H54 (cell line): Measurements from ENCODE around the gene DHRS3.

Experiments used
- DNase-seq: peaks from one replicate; pipeline ENCODE4 v3.0.0; 2011; ENCODE audit warnings: low spot score, mixed read lengths; ENCODE audit not compliant: insufficient read length
- FAIRE-seq: peaks from 3 replicates; lab custom pipeline; 2011; peaks lifted over from hg19 to GRCh38; lab: Jason Lieb, UNC
- POLR2A ChIP-seq: IDR thresholded peaks from 2 replicates; pipeline ENCODE4 v1.6.1; 2011; ENCODE audit warnings: low read depth, mild to moderate bottlenecking, low read length

DHRS3 gene

DNA sequence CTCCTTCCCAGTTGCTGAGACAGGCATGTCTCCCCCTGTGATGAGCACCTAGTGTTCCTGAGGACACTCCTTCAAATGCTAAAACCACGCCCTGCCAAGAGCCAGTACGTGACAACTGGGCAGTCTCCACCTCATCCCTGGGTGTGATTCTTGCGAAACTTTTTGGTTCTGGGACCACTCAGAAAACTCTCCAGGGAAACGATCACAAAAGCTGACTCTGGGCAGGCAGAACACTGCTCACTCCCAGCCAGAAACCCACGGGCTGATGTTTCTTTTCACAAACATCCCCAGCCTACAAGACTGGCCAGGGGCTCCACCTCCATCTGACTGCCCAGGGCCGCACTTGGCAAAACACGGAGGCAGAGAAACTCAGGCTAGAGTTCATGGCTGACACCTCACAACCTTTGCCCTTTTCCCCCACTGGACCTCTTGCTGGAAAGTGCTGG, 24.4 kb downstream of the DHRS3 start:
- DNase-seq (no peak), FAIRE-seq (no peak)

DNA sequence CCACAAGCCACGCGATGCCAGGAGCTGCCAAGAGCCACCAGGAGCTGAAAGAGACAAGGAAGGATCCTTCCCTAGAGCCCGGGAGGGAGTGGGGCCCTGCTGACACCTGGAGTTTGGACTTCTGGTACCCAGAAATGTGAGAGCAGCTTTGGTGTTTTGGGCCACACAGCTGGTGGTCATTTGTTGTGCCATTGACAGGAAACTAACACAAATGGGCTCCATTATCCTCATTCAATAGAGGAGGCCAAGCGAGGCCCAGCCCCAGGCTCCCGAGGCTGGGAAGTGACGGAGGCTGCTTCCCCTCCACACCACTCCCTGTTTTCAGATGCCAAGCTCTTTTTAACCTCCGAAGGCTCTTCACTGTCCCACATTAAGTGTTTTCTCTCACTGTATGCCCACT, 25.5 kb downstream of the DHRS3 start:
- no peak for FAIRE-seq
- no peak for DNase-seq
- no peak for TF ChIP-seq POLR2A

More for the DNA sequence above, 24.4 kb downstream of the DHRS3 start:
- TF ChIP-seq POLR2A, result no peak

DNA sequence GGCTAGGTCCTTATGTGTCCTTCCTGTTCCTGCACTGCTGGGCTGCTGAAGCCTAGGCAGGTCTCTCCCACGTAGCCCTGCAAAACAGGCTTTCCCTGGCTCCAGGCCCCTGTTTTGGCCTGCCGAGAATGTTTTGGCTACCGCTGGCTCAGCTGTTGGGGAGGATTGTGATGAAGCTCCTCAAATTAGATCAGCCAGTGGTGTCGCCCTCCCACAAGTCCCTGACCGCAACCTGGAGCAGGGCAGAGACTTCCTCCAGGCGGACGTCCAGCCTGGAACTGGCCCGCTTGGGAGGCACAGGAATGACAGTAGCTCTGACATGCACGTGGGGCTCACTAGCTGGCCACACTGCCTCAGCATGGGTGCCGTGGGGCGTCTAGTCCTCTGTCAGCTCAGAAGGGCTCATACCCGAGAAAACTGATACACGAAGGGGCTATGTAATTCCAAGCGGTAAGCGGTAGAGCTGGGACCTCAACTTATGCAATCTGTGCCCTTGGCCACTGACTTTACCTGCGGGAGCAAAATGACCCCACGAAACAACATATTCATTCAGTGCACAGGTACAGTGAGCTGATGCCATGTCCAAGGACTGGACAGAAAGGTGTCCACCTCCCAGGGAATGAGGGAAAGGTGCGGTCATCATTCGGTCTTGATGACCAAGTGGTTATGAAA, 26.6 kb downstream of the DHRS3 start:
- TF ChIP-seq POLR2A, result no peak
- FAIRE-seq, result no peak
- no peak for DNase-seq

DNA sequence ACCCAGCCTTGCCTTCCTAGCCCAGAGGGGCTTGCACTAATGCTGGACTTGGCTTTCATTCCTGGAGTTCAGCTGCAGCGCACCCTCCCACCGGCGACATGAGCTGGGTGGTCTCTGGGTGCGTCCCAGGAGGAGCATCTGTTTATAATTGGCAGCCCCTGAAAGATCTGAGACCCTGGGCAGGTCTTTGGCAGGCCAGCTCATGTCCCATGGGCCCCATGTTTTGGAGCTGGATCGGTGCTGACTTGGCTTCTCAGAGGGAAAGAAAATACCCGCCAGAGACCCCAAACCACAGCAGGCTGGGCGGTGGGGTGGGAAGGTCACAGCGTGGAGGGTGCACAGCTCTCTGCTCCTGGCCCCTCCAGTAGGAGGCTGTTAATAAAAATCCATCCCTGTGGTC, 29.3 kb downstream of the DHRS3 start:
- no peak for FAIRE-seq
- no peak for TF ChIP-seq POLR2A

DNA sequence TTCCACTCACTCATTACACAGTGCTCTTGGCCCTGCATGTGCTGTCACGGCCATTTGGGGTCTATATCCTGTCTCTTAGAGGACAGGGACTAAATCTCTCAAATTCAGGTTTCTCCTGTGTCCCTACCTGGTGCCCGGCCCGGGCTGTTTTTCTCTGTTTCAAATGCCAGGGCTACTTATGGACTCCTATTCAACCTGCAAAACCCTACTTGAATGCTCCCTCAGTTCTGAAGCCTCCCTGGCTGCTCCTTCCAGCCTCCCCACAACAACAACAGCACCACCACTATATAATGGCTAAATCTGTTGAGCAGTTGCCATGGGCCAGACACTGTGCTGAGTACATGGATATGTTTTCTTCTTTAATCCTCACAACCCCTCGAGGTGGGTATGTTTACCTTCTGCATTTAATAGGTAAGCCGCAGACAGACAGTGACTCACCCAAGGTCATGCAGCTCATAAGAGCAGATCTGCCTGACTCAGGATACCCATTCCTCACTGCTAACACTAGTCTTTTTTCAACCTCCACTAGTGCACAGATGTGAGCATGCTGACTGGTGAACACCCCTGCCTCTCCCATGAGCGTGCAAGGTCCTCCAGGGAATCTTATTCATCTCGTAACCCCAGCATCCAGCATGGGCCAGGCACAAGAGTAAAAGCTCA, 29.9 kb downstream of the DHRS3 start:
- DNase-seq (peak; percentile 33), FAIRE-seq (peak; percentile 11)

More for the DNA sequence above, 29.3 kb downstream of the DHRS3 start:
- no peak for DNase-seq

DNA sequence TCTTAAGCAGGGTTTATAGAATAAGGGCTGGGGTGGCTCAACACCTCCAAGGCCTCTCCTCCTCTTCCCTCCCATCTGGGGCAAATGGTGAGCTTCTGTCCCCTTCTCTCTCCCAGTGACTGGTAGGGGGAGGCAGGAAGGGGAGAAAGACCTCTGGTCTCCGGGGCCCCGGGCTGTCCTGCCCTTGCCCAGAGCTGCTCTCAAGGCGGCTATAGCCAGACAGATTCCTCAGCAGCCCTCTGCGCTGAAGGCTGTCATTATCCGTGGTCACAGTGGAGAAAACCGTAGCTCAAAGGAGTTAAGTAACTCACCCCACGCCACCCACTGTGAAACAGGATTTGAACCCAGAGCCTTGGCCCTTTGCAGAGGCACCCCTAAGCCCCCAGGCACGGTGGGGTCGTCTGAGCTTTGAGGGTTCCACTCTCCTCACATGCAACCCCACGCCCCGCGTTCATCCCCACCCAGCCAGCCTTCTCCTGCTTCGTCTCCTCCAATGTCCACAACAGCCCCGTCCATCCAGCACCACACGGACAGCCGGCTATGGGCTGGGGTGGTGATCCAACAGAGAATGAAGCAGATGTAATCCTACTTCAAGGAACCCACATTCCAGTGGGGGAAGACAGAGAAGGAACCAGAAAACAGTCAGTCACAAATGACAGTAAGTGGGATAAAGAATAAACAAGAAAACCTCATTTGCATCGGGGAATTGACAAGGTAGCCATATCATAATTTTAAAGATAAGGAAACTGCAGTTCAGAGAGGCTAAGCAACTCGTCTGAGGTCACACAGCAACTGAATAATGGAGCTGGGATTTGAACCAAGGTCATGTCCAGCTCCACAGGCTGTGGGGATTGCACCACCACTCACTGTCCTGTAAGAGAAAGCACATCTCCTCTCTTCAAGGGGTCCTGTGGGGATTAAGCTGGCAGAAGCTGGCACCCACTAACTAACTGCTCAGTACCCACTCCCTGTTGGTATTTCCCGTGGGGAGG, 31.8 kb downstream of the DHRS3 start:
- no peak for TF ChIP-seq POLR2A
- no peak for DNase-seq
- no peak for FAIRE-seq

More for the DNA sequence above, 29.9 kb downstream of the DHRS3 start:
- no peak for TF ChIP-seq POLR2A

DNA sequence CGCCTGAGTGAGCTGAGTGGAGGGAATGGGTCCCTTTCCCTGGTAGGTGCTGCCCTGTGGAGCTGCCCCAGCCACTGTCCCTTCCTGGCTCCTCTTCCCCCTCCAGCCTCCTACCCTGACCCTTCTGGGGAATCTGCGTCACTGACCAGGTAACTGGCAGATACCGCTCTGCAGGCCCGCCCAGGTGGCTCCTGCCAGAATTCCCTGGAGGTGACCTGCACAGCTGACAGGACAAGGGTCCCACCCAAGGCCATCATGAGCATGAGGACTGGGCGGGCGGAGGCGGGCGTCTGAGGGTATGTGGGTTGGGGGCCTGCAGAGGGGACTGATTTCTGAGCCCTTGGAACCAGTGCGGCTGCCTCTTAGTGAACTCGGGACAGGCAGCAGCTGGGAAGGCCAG, 32.5 kb downstream of the DHRS3 start:
- TF ChIP-seq POLR2A, result no peak
- no peak for DNase-seq
- FAIRE-seq, result no peak

DNA sequence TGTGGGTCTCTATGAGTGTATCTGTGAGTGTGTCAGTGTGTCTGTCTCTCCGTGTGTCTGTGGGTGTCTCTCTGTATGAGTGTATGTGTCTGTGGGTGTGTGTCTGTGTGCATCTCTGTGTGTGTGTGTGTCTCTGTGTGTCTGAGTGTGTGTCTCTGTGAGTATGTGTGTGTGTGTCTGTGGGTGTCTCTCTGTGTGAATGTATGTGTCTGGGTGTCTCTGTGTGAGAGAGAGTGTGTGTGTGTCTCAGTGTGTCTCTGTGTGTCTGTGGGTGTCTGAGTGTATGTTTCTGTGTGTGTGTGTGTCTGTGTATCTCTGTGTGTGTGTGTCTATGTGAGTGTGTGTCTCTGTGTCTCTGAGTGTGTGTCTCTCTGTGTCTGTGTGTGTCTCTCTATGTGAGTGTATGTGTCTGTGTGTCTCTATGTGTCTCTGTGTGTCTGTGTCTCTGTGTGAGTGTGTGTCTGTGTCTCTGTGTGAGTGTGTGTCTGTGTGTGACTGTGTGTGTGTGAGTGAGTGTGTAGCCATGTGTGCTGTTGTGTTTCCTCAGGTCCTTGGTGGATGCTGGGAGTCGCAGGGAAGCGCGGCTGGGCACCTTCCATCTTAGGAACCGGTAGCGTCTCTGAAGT, 33.0 kb downstream of the DHRS3 start:
- FAIRE-seq, result no peak
- DNase-seq, result no peak
- TF ChIP-seq POLR2A, result no peak

DNA sequence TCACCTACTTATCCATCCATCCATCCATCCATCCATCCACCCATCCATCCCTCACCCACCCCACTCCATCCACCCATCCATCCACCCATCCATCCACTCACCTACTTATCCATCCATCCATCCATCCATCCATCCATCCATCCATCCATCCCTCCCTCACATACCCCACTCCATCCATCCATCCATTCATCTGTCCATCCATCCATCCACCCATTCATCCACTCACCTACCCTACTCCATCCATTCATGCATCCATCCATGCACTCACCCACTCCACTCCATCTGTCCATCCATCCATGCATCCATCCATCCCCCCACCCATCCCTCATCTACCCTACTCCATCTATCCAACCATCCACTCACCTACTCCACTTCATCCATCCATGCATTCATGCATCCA, 34.5 kb downstream of the DHRS3 start:
- FAIRE-seq (no peak), DNase-seq (no peak)
- no peak for TF ChIP-seq POLR2A

DNA sequence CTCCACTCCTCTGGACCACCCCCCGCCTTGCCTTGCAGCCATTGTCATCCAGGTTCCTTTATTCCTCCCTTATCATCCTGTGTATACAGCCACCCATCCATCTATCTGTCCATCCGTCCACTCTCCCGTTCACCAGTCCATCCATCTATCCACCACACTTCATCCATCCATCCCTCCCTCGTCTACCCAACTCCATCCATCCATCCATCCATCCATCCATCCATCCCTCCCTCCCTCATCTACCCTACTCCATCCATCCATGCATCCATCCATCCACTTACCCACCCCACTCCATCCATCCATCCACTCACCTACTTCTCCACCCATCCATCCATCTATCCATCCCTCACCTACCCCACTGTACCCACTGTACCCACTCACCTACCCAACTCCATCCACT, 35.4 kb downstream of the DHRS3 start:
- no peak for TF ChIP-seq POLR2A
- no peak for FAIRE-seq
- no peak for DNase-seq

DNA sequence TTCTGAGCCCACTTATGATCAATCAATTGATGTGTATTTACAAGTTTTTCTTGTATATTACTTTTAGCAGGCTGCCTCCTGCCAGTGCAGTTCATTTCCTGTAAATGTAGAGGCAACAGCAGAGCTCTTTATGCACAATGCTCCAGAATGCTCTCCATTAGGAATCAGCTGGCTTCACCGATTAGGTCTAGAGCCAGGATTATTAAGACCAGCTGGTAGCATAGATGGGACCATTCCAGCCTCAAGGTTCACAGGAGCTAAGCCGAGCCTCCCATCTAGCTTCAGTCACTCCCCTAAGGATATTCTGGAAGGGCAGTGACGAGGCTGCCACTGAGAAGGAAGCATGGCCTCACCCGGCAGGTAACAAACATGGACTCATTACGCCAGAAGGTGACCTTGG, 36.8 kb downstream of the DHRS3 start:
- FAIRE-seq (no peak), DNase-seq (no peak)
- no peak for TF ChIP-seq POLR2A

DNA sequence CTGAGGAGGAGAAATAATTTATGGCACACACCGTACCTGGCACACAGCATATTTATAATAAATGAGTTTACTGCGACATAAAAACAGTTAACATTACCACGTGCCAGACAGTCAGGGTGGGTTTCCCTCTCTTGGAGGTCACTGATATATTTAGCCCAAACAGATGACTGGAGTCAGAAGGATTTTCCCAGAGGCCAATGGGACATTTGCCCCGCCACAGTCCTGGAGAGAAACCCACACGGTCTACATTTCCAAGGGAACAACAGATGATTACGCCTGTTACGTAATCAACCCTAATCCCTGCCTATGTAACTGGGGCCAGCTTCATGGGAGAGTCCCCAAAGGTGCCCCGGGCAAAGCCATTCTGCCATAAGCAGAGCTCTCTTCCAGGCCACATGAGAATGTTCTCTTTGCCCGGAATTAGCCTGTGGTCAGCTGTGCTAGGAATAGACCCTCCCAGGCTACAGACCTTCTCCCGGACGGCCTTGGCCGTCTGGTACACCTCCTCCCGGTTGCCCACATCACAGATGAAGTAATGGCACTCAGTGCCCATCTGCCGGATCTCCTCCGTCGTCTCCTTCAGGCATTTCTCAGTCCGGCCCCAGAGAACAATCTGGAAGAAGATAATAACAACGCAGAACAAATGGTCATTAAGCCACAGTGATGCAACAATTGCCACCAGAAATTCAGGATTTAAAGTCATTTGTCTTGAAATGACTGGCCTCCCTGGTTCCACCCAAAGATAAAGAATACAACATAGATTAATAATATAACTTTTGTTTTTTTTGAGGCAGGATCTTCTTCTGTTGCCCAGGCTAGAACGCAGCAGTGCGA, 37.7 kb downstream of the DHRS3 start:
- TF ChIP-seq POLR2A, result no peak
- DNase-seq (no peak), FAIRE-seq (no peak)
